Neuronal stem cell (in vitro differentiated cells): ENCODE results near the gene PCGF3.
A peak's percentile ranks its signal among the peaks of the same experiment; 100 is the strongest.

Experiments
- DNase-seq: peaks from one replicate; pipeline ENCODE4 v3.0.0-alpha.2; 2013; ENCODE audit warnings: low spot score
- H2AFZ ChIP-seq: one replicate; pipeline ENCODE4 v1.6.1; 2013; ENCODE audit warnings: mild to moderate bottlenecking, low read length, inconsistent platforms
- H2AK5ac ChIP-seq: 2 replicates; pipeline ENCODE4 v1.6.1; 2013; ENCODE audit warnings: low read depth, mild to moderate bottlenecking, inconsistent platforms, low read length, moderate library complexity, mixed read lengths
- H2BK120ac ChIP-seq: 2 replicates; pipeline ENCODE4 v1.6.1; 2013; ENCODE audit warnings: low read depth, mild to moderate bottlenecking, inconsistent platforms, low read length, moderate library complexity, mixed read lengths
- H2BK12ac ChIP-seq: one replicate; pipeline ENCODE4 v1.6.1; 2013; ENCODE audit warnings: low read length, inconsistent platforms
- H2BK15ac ChIP-seq: 2 replicates; pipeline ENCODE4 v1.6.1; 2013; ENCODE audit warnings: mild to moderate bottlenecking, low read length, inconsistent platforms, mixed read lengths
- H2BK5ac ChIP-seq: one replicate; pipeline ENCODE4 v1.6.1; 2013; ENCODE audit warnings: inconsistent platforms, mild to moderate bottlenecking, low read length, moderate library complexity
- H3K14ac ChIP-seq: one replicate; pipeline ENCODE4 v1.6.1; 2013; ENCODE audit warnings: low read length, inconsistent platforms
- H3K18ac ChIP-seq: 2 replicates; pipeline ENCODE4 v1.6.1; 2013; ENCODE audit warnings: low read length, inconsistent platforms
- H3K23ac ChIP-seq: 2 replicates; pipeline ENCODE4 v1.6.1; 2013; ENCODE audit warnings: low read depth, mild to moderate bottlenecking, mixed read lengths, low read length, inconsistent platforms; ENCODE audit not compliant: poor library complexity
- H3K27ac ChIP-seq: replicated peaks from 3 replicates; pipeline ENCODE4 v1.5.1; 2013; ENCODE audit warnings: low read length, inconsistent platforms
- H3K27me3 ChIP-seq, 3 experiments: 2 replicates each; pipeline ENCODE4 v1.6.1; 2013; ENCODE audit warnings: low read length in 3 of 3, mild to moderate bottlenecking in 2 of 3, inconsistent platforms in 1 of 3, low read depth in 1 of 3, mixed read lengths in 1 of 3, moderate library complexity in 1 of 3; ENCODE audit not compliant: control insufficient read depth in 3 of 3, insufficient read depth in 3 of 3
- H3K36me3 ChIP-seq, 2 donors: replicated peaks in 1 of 2; 2 replicates each; pipeline ENCODE4 v1.6.1; 2013; ENCODE audit warnings: low read length in 2 of 2; ENCODE audit not compliant: control insufficient read depth in 2 of 2, insufficient read depth in 2 of 2
- H3K4ac ChIP-seq: 2 replicates; pipeline ENCODE4 v1.6.1; 2013; ENCODE audit warnings: inconsistent platforms, mild to moderate bottlenecking, low read length, moderate library complexity
- H3K4me1 ChIP-seq, 2 donors: 1 replicate in 1 of 2; 2 replicates in 1 of 2; pipeline ENCODE4 v1.6.1; 2013; ENCODE audit warnings: low read length in 2 of 2, low read depth in 1 of 2; ENCODE audit not compliant: control insufficient read depth in 2 of 2, insufficient read depth in 1 of 2
- H3K4me2 ChIP-seq: one replicate; pipeline ENCODE4 v1.6.1; 2013; ENCODE audit warnings: mild to moderate bottlenecking, low read length, inconsistent platforms; ENCODE audit not compliant: insufficient read depth, poor library complexity, severe bottlenecking
- H3K4me3 ChIP-seq, 2 donors: 2 replicates each; pipeline ENCODE4 v1.5.1; 2013; ENCODE audit warnings: low read length in 2 of 2, mild to moderate bottlenecking in 2 of 2, inconsistent platforms in 1 of 2, moderate library complexity in 1 of 2
- H3K79me1 ChIP-seq: one replicate; pipeline ENCODE4 v1.6.1; 2013; ENCODE audit warnings: low read depth, mild to moderate bottlenecking, inconsistent platforms, low read length, moderate library complexity
- H3K9ac ChIP-seq: one replicate; pipeline ENCODE4 v1.6.1; 2013; ENCODE audit warnings: mild to moderate bottlenecking, low read depth, low read length, inconsistent platforms; ENCODE audit not compliant: poor library complexity
- H3K9me3 ChIP-seq, 2 donors: replicated peaks in 1 of 2; 2 replicates each; pipeline versions ENCODE3 to v1.6.1; 2013; ENCODE audit warnings: low read length in 2 of 2, mild to moderate bottlenecking in 2 of 2, inconsistent platforms in 1 of 2, low read depth in 1 of 2, mixed read lengths in 1 of 2, moderate library complexity in 1 of 2; ENCODE audit not compliant: control insufficient read depth in 2 of 2, insufficient read depth in 1 of 2
- H4K8ac ChIP-seq: one replicate; pipeline ENCODE4 v1.6.1; 2013; ENCODE audit warnings: low read depth, mild to moderate bottlenecking, inconsistent platforms, low read length, moderate library complexity
- H4K91ac ChIP-seq: one replicate; pipeline ENCODE4 v1.6.1; 2013; ENCODE audit warnings: low read length, low read depth, mild to moderate bottlenecking, inconsistent platforms; ENCODE audit not compliant: poor library complexity
- WGBS, 2 donors: extraction: QIAGEN DNeasy Blood & Tissue Kit; methylation state at CpG; one replicate each; pipeline ENCODE4 v1.1.7; 2013; ENCODE audit warnings: missing lambda C conversion rate in 2 of 2, mixed read lengths in 1 of 2; ENCODE audit not compliant: insufficient read length in 2 of 2, insufficient replicate concordance in 1 of 2; ENCODE audit errors: extremely low coverage in 2 of 2; 5-methylcytosine and 5-hydroxymethylcytosine counted together

The PCGF3 gene

GRCh38 chr4:791898-792625 lies 86.4 kb downstream of the PCGF3 start:
- no peak overlapping the region for H3K4me2 ChIP-seq

GRCh38 chr4:792626-793092 lies 87.0 kb downstream of the PCGF3 start:
- no peak overlapping the region for H3K4ac ChIP-seq
- peak overlapping the region; percentile 56 for H2AK5ac ChIP-seq
- H3K4me3 ChIP-seq = peak overlapping the region in 1 of 2 donors; percentile 47
- H3K23ac ChIP-seq = peak overlapping the region; percentile 98
- no peak overlapping the region for H3K27ac ChIP-seq
- peak overlapping the region; percentile 97 for H2BK12ac ChIP-seq
- no peak overlapping the region for H4K91ac ChIP-seq
- DNase-seq = no peak
- H3K27me3 ChIP-seq = peaks cover 3 to 59% (median 56%) of the 10 kb centered on the region in 3 experiments
- no peak overlapping the region for H2BK5ac ChIP-seq
- no peaks in the 10 kb centered on the region for H3K9me3 ChIP-seq
- H2AFZ ChIP-seq = no peak overlapping the region
- no peak overlapping the region for H3K4me2 ChIP-seq
- H3K4me1 ChIP-seq = peaks cover 8 to 24% of the 10 kb centered on the region in 2 donors
- no peak overlapping the region for H4K8ac ChIP-seq
- no peak overlapping the region for H2BK120ac ChIP-seq
- H3K14ac ChIP-seq = peak overlapping the region; percentile 99
- no peaks in the 10 kb centered on the region for H3K36me3 ChIP-seq
- peak overlapping the region; percentile 78 for H3K9ac ChIP-seq
- peak overlapping the region; percentile 76 for H3K18ac ChIP-seq
- H2BK15ac ChIP-seq = peak overlapping the region; percentile 17
- H3K79me1 ChIP-seq = peaks cover 3% of the 10 kb centered on the region
- no CpG with 5 or more reads among the region's 17 CpGs for WGBS, 2 donors

More at GRCh38 chr4:791898-792625, 86.4 kb downstream of the PCGF3 start:
- Histone ChIP-seq H3K79me1 (peaks cover 3% of the 10 kb centered on the region), H2BK15ac (no peak overlapping the region), H4K91ac (no peak overlapping the region), H2BK12ac (peak overlapping the region; percentile 97), H2AK5ac (peak overlapping the region; percentile 84), H3K9me3 (no peaks in the 10 kb centered on the region), H3K14ac (peak overlapping the region; percentile 99), H3K4me3 (no peak overlapping the region), H3K36me3 (no peaks in the 10 kb centered on the region), H3K9ac (peak overlapping the region; percentile 60), H3K23ac (peak overlapping the region; percentile 98), H4K8ac (no peak overlapping the region), H3K4ac (no peak overlapping the region), H2BK5ac (peak overlapping the region; percentile 93), H2BK120ac (no peak overlapping the region), H3K27ac (no peak overlapping the region), H3K4me1 (peaks cover 8 to 24% of the 10 kb centered on the region in 2 donors), H3K27me3 (peaks cover 3 to 65% (median 56%) of the 10 kb centered on the region in 3 experiments), H3K18ac (peak overlapping the region; percentile 48), H2AFZ (no peak overlapping the region)
- no peak for DNase-seq
- no CpG with 5 or more reads among the region's 50 CpGs for WGBS, 2 donors

DNA sequence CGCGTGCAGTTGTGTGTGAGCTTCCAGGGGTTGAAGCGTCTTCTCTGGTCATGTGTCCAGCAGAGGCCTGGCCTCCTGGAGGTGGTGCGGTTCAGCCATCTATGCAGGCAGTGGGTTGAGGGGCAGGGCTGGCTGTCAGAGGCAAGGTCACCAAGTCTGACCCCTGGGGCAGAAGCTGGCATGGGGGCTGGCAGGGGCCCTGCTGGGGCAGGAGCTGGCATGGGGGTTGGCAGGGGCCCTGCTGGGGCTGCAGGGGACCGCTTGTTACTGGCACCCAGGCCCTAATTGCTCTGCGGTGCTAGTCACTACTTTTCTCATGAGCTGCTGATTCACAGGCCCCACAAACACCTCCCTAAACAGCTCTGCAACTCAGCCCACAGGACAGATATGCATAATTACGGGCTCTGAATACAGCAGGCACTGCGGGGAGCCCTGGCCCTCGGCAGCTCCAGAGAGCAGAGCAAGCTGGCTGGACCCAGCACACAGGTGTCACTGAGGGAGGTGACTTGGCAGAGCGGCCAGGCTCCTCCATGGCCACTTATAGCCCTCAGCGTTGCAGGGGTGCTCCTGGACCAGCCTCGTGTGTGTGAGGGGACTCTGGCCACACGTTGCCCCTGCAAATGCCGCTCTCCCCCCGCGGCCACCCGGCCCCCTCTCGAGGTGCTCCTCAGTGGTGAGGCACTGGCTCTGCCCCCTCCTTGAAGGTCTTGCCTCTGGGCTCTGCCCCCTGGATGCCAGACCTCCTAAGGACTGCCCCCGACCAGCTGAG lies 87.6 kb downstream of the PCGF3 start:
- H2BK120ac ChIP-seq = no peak overlapping the region
- peak overlapping the region; percentile 56 for H2AK5ac ChIP-seq
- H3K9ac ChIP-seq = peak overlapping the region; percentile 78
- H4K91ac ChIP-seq = no peak overlapping the region
- H3K18ac ChIP-seq = no peak overlapping the region
- H2BK5ac ChIP-seq = no peak overlapping the region
- peaks cover 8 to 24% of the 10 kb centered on the region in 2 donors for H3K4me1 ChIP-seq
- DNase-seq = no peak
- no peak overlapping the region for H3K4me2 ChIP-seq
- peaks cover 3 to 53% (median 51%) of the 10 kb centered on the region in 3 experiments for H3K27me3 ChIP-seq
- no peaks in the 10 kb centered on the region for H3K36me3 ChIP-seq
- H3K27ac ChIP-seq = no peak overlapping the region
- peak overlapping the region; percentile 97 for H2BK12ac ChIP-seq
- no peak overlapping the region for H3K4me3 ChIP-seq
- H3K14ac ChIP-seq = peak overlapping the region; percentile 99
- H3K4ac ChIP-seq = no peak overlapping the region
- H2AFZ ChIP-seq = no peak overlapping the region
- H4K8ac ChIP-seq = no peak overlapping the region
- H3K9me3 ChIP-seq = no peaks in the 10 kb centered on the region
- H3K79me1 ChIP-seq = peaks cover 3% of the 10 kb centered on the region
- no CpG with 5 or more reads among the region's 19 CpGs for WGBS, 2 donors
- H3K23ac ChIP-seq = peak overlapping the region; percentile 60
- peak overlapping the region; percentile 17 for H2BK15ac ChIP-seq
